Breast epithelium (tissue), 3 donors: ENCODE data around the gene ATP6V1A.

Experiments
- POLR2A ChIP-seq: fragments of 450-650 bp; IDR thresholded peaks from one replicate; pipeline ENCODE4 v1.6.1; 2016; ENCODE audit warnings: antibody characterized with exemption, mild to moderate bottlenecking, moderate library complexity
- POLR2AphosphoS5 ChIP-seq, 3 donors: sonication (generic); formaldehyde crosslinking; IDR thresholded peaks; one replicate each; pipeline ENCODE4 v1.6.1; 2017; ENCODE audit warnings: antibody characterized with exemption in 3 of 3
- TF ChIP-seq, protein P1 (sequence below), 3 donors: fragments of 450-650 bp; IDR thresholded peaks; one replicate each; pipeline ENCODE4 v1.5.1; 2016 to 2017; ENCODE audit warnings: antibody characterized with exemption in 3 of 3, mild to moderate bottlenecking in 3 of 3, moderate library complexity in 3 of 3

DNA sequence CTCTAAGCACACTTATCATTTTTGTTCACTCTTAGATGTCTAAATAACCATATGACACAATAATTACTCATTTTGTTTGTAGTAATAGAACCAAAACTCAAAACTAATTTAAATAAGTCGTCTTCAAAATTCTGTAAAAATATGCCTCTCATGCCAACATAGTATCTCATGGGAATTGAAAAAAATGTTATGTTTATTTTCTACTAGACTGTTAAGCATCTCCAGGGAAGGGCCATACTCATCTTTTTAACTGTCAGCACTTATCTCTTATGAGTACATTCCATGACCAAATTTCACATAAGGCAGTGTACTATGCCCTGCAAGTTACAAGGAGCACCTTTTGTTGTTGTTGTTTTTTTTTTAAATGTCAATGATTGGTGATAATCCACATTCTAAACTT, 32.1 kb upstream of the ATP6V1A start:
- no peak for TF ChIP-seq POLR2A
- TF ChIP-seq, protein P1, sequence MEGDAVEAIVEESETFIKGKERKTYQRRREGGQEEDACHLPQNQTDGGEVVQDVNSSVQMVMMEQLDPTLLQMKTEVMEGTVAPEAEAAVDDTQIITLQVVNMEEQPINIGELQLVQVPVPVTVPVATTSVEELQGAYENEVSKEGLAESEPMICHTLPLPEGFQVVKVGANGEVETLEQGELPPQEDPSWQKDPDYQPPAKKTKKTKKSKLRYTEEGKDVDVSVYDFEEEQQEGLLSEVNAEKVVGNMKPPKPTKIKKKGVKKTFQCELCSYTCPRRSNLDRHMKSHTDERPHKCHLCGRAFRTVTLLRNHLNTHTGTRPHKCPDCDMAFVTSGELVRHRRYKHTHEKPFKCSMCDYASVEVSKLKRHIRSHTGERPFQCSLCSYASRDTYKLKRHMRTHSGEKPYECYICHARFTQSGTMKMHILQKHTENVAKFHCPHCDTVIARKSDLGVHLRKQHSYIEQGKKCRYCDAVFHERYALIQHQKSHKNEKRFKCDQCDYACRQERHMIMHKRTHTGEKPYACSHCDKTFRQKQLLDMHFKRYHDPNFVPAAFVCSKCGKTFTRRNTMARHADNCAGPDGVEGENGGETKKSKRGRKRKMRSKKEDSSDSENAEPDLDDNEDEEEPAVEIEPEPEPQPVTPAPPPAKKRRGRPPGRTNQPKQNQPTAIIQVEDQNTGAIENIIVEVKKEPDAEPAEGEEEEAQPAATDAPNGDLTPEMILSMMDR (IDR thresholded peaks at IDR 0.05): no peak
- TF ChIP-seq POLR2AphosphoS5 (IDR thresholded peaks at IDR 0.05): no peak
